ENCODE measurements around the gene SMO.

The SMO gene

DNA sequence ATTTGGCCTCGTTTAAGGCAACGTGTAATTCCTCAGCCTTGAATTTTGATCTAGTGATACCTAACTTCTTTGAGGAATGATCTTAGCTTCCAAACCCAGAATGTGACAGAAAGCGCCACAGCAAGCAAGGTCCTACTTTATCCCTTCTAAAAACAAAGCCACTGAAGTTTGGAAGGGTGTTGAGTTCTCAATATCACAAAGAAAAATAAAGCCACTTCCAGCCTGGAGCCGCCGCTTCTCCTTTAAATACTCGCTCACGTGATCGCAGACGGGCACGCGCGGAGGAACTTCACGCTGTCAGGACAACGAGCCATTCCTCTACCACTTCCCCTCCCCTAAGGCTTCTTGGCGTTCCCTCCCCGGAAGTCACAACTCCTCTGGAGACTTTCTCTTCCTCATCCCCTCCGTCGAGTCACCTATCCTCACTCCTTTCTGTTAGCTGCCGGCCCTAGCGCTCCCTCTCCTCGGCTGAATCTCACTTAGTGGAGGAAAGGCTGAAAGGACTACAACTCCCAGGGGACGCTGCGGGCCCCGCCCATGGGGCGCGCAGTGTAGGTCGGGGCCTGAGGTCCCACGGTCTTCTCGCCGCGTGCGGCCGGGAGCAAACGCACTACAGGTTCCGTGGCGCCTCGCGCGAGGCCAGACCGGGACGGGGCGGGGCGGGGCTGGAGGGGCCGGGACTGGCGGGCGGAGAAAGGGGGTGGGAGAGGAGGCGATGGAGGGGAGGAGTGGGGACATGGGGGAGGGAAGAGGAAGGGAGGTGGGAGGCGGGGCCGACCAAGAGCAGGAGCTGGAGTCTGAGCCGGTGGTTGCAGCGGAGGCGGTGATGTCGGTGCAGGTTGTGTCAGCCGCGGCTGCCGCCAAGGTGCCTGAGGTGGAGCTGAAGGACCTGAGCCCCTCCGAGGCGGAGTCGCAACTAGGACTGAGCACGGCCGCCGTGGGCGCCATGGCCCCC, 36.1 kb downstream of the SMO start, which contains the start of gene AHCYL2:
Gene AHCYL2 (plus strand): TSS at position 780 of the 955 bp plus-strand sequence.
- H3K27me3 ChIP-seq (ENCODE audit: insufficient read depth, low read length), result peaks cover 5% of the 10 kb centered on the region; the same call in 1 of the 2 replicates

DNA sequence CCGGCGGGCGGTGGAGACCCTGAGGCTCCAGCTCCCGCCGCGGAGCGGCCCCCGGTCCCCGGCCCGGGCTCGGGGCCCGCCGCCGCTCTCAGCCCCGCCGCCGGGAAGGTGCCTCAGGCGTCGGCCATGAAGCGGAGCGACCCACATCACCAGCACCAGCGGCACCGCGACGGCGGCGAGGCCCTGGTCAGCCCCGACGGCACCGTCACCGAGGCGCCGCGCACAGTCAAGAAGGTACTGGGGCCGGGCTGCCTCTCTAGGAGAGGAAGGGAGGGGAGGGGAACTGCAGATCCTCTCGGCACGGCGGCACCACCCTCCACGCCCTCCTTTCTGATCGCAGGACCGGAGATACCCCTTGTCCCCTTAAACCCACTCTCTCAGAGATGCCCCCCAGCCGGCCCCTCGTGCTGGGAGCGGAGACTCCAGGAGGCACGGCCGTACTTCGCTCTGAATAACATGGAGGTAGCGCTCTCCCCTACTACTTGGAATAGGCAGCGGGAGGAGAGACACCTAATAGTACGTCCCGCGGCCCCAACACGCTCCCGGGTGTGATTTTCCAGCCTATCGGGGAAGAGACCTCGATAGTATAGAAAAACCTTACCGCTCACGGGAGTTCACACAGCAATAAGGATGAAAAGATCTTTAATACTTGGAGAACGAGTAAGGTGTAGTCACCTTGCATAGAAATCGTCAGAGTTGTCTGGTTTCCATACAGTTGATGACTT, 36.9 kb downstream of the SMO start:
- H3K27ac ChIP-seq (ENCODE audit: low read depth, low read length), result peak overlapping the region; percentile 87; the same call in 1 of the 2 replicates
- H3K9ac ChIP-seq (ENCODE audit: low read depth, low read length), result peak overlapping the region; percentile 77
- H3K4me1 ChIP-seq (ENCODE audit: insufficient read depth, low read length), result peaks cover 18% of the 10 kb centered on the region
- peaks cover 5% of the 10 kb centered on the region; the same call in 1 of the 2 replicates for H3K27me3 ChIP-seq (ENCODE audit: insufficient read depth, low read length)
- H3K4me3 ChIP-seq (ENCODE audit: low read length), result peak overlapping the region; percentile 79
- under 1% methylated on average over 60 of the region's 60 CpGs for WGBS
- H3K36me3 ChIP-seq (ENCODE audit: insufficient read depth, low read length), result no peaks in the 10 kb centered on the region
- no peaks in the 10 kb centered on the region for H3K9me3 ChIP-seq (ENCODE audit: insufficient read depth, low read depth, low read length)

More for the DNA sequence above, 36.1 kb downstream of the SMO start, which contains the start of gene AHCYL2:
- Histone ChIP-seq H3K36me3 (ENCODE audit: insufficient read depth, low read length) (no peaks in the 10 kb centered on the region), H3K4me1 (ENCODE audit: insufficient read depth, low read length) (peaks cover 18% of the 10 kb centered on the region), H3K9me3 (ENCODE audit: insufficient read depth, low read depth, low read length) (no peaks in the 10 kb centered on the region), H3K4me3 (ENCODE audit: low read length) (peak within 1 kb of the TSS; percentile 79), H3K27ac (ENCODE audit: low read depth, low read length) (peak within 1 kb of the TSS; percentile 87; the same call in 1 of the 2 replicates), H3K9ac (ENCODE audit: low read depth, low read length) (peak within 1 kb of the TSS; percentile 77)
- 1% methylated on average over 63 of the region's 63 CpGs for WGBS

DNA sequence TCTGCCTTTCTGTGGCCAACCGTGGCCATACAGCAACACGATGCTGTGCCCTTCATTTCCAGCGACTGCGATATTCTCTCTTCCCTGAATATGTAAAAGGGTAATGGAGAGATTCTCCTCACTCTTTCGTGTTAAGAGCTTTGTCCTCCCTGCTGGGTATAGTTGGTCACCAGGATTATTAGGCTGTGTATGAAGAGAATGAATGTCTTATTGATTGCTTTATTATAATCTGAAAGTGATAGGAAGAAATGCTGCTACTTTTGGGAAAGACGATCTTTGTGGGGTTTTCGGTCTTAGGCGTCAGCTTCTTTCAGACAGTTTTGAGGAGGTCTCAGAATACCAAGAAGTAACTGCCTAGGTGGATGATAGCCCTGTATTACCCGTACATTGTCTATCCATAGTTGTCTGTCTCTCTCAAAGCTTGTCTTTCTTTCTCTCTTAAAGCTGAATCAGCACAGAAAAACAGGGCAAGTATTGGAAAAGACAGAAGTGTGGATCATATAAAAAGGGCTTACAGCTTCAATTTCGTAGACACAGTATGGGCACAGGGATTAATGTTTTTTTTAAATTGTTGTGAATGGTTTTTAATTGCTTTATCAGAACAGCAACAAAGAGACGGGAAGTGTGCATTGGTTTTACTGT, 37.6 kb downstream of the SMO start:
- 22% methylated on average over 11 of the region's 11 CpGs for WGBS
- H3K9ac ChIP-seq (ENCODE audit: low read depth, low read length), result peak overlapping the region; percentile 77; the same call in 1 of the 2 replicates
- peaks cover 5% of the 10 kb centered on the region; the same call in 1 of the 2 replicates for H3K27me3 ChIP-seq (ENCODE audit: insufficient read depth, low read length)
- H3K4me1 ChIP-seq (ENCODE audit: insufficient read depth, low read length), result peaks cover 18% of the 10 kb centered on the region
- H3K36me3 ChIP-seq (ENCODE audit: insufficient read depth, low read length), result no peaks in the 10 kb centered on the region
- no peaks in the 10 kb centered on the region for H3K9me3 ChIP-seq (ENCODE audit: insufficient read depth, low read depth, low read length)
- H3K4me3 ChIP-seq (ENCODE audit: low read length), result peak overlapping the region; percentile 79
- H3K27ac ChIP-seq (ENCODE audit: low read depth, low read length), result no peak overlapping the region

DNA sequence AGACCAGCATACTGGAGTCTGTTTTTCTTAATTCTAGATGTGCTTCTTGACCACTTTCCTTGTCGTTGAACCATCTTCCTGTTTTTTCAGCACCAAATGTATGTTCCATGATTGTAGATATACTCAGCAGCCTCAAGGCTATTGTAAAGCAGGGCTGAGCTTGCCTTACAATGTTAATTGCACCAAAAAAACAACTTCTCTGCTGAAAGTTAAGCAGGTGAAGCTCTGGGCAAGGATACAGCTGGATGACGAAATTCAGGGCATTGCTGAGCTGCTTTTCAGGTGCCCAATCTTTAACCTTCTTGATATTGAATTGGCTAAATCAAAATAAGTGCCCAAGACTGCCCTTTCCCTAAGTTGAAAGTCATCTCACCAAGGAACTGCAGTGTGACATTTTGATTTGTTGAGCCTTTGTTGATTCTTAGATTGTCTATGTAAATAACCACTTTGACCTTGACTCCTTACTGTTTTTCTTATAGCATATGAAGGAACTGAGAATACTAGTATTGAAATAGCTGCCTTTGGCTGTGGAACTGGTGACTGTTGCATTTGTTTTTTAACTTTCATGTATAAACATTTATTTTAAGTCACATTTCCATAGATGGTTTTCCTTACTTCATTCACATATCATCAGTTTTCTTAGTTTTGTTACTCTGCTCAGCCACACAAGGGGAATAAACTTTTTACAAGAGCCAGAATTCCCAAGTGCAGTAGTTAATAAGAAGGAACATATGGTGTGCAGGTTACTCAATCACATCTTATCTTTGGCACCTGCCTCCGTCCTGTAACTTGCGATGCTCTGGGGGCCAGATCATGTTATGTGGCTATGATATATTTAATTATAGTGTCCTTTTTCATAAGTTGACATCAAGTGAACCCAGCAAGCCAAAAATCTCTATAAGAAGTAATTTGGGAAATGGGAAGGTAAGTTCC, 39.5 kb downstream of the SMO start:
- H3K27me3 ChIP-seq (ENCODE audit: insufficient read depth, low read length), result peaks cover 5% of the 10 kb centered on the region; the same call in 1 of the 2 replicates
- H3K36me3 ChIP-seq (ENCODE audit: insufficient read depth, low read length), result no peaks in the 10 kb centered on the region
- WGBS, result 92% methylated on average over 3 of the region's 4 CpGs
- H3K9ac ChIP-seq (ENCODE audit: low read depth, low read length), result no peak overlapping the region
- H3K9me3 ChIP-seq (ENCODE audit: insufficient read depth, low read depth, low read length), result no peaks in the 10 kb centered on the region
- peaks cover 18% of the 10 kb centered on the region for H3K4me1 ChIP-seq (ENCODE audit: insufficient read depth, low read length)
- no peak overlapping the region for H3K27ac ChIP-seq (ENCODE audit: low read depth, low read length)
- H3K4me3 ChIP-seq (ENCODE audit: low read length), result no peak overlapping the region

DNA sequence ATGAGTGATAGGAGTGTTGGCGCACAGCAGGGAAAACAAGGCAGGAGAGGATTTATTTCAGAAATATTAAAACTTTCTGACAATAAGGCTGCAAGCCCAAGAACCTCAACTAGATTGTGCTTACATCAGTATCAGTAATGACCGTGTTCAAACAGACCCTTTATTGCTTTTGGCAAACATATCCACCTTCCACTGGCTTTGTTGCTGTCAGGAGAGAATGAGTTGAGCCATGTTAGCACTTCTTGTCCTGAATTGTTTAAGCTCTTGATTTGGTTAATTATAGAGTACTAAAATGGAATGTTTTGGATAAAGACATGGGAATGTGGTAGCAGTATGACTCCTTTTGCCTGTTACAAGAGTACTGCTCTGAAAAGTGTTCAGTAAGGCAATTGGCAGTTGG, 40.2 kb downstream of the SMO start:
- no peak overlapping the region for H3K27ac ChIP-seq (ENCODE audit: low read depth, low read length)
- peaks cover 18% of the 10 kb centered on the region for H3K4me1 ChIP-seq (ENCODE audit: insufficient read depth, low read length)
- WGBS, result 93% methylated on average over 2 of the region's 2 CpGs

DNA sequence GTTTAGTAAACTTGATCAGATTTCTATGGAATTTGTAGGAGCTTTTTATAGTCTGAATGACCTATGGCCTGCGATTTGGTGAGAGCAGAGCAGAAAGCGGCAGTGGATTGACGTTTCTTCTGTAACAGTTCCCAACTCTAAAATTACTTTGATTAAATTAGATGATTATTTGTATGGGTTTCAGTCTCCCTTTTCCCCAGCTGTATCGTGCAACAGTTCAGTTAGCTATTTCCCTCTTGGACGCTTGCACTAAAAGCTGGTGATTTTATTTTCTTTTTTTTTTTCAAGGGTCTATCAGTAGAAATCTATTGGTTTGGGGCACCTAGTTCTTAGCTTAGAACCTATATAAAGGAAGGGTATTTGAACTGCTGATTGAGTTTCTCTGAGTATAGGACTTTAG, 43.2 kb downstream of the SMO start:
- Histone ChIP-seq H3K4me1 (ENCODE audit: insufficient read depth, low read length) (peaks cover 9% of the 10 kb centered on the region), H3K9ac (ENCODE audit: low read depth, low read length) (no peak overlapping the region), H3K27ac (ENCODE audit: low read depth, low read length) (no peak overlapping the region), H3K9me3 (ENCODE audit: insufficient read depth, low read depth, low read length) (no peaks in the 10 kb centered on the region), H3K27me3 (ENCODE audit: insufficient read depth, low read length) (no peaks in the 10 kb centered on the region), H3K4me3 (ENCODE audit: low read length) (no peak overlapping the region), H3K36me3 (ENCODE audit: insufficient read depth, low read length) (no peaks in the 10 kb centered on the region)
- 90% methylated on average over 3 of the region's 5 CpGs for WGBS

More for the DNA sequence above, 40.2 kb downstream of the SMO start:
- Histone ChIP-seq H3K4me3 (ENCODE audit: low read length) (no peak overlapping the region), H3K9me3 (ENCODE audit: insufficient read depth, low read depth, low read length) (no peaks in the 10 kb centered on the region), H3K9ac (ENCODE audit: low read depth, low read length) (no peak overlapping the region), H3K36me3 (ENCODE audit: insufficient read depth, low read length) (no peaks in the 10 kb centered on the region), H3K27me3 (ENCODE audit: insufficient read depth, low read length) (peaks cover 5% of the 10 kb centered on the region; the same call in 1 of the 2 replicates)

DNA sequence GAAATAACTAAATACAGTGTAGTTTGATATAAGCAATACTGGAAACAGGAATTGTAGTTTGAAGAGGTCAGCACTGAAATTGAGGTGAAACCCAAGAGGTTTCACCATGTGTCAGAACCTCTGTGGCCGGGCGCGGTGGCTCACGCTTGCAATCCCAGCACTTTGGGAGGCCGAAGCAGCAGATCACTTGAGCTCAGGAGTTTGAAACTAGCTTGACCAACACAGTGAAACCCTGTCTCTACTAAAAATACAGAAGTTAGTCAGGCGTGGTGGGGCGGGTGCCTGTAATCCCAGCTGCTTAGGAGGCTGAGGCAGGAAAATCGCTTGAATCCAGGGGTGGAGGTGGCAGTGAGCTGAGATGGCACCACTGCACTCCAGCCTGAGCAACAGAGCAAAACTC, 50.1 kb downstream of the SMO start:
- Histone ChIP-seq H3K9me3 (ENCODE audit: insufficient read depth, low read depth, low read length) (no peaks in the 10 kb centered on the region), H3K27ac (ENCODE audit: low read depth, low read length) (no peak overlapping the region), H3K36me3 (ENCODE audit: insufficient read depth, low read length) (no peaks in the 10 kb centered on the region), H3K9ac (ENCODE audit: low read depth, low read length) (no peak overlapping the region), H3K4me1 (ENCODE audit: insufficient read depth, low read length) (peaks cover 5% of the 10 kb centered on the region; the same call in 1 of the 2 replicates), H3K27me3 (ENCODE audit: insufficient read depth, low read length) (no peaks in the 10 kb centered on the region), H3K4me3 (ENCODE audit: low read length) (no peak overlapping the region)
- WGBS, result 91% methylated on average over 8 of the region's 8 CpGs

DNA sequence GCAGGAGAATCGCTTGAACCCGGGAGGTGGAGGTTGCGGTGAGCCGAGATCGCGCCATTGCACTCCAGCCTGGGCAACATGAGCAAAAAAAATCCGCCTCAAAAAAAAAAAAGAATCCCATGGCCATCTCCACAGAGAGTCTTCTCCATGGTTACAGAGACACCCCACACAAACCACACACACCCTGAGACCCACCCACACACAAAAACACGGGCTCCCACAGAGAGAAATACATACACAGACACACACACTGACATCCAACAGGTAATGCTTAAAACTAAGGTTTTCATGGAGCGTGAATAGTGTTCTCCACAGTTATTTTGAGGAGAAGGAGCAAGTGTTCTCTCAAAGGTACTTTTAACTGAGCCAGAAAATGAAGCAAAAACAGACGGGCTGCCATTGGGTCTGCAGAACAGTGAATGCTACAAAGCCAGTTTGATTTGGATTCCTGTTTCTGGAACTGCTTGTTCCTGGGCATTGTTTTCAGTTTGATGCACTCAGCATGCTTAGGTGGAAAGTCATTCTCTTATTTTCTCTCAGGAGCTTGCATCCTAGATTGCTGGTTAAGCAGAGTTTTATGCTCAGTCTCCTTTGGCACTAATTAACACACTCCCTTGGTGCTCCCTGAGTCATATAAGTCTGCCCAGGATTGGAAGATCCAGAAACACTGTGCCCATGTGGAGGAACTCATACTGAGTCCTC, 51.8 kb downstream of the SMO start:
- 95% methylated on average over 10 of the region's 10 CpGs for WGBS
- Histone ChIP-seq H3K4me1 (ENCODE audit: insufficient read depth, low read length) (peaks cover 5% of the 10 kb centered on the region; the same call in 1 of the 2 replicates), H3K9ac (ENCODE audit: low read depth, low read length) (no peak overlapping the region), H3K27me3 (ENCODE audit: insufficient read depth, low read length) (no peaks in the 10 kb centered on the region), H3K4me3 (ENCODE audit: low read length) (no peak overlapping the region), H3K9me3 (ENCODE audit: insufficient read depth, low read depth, low read length) (no peaks in the 10 kb centered on the region), H3K27ac (ENCODE audit: low read depth, low read length) (no peak overlapping the region), H3K36me3 (ENCODE audit: insufficient read depth, low read length) (no peaks in the 10 kb centered on the region)

DNA sequence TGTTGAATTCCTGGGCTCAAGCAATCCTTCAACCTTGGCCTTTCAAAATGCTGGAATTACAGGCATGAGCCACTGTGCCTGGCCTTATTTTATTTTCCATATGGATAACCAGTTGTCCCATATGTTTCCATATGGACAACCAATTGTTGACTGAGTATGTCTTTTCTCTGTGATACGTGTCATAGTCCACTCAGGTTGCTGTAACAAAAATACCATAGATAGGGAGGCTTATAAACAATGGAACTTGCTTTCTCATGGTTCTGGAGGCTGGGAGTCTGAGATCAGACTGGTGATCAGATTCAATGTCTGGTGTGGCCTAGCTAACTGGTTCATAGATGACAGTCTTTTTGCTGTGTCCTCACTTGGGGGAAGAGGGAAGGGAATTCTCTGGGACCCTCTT, 55.8 kb downstream of the SMO start:
- 100% methylated on average over 1 of the region's 1 CpG for WGBS
- Histone ChIP-seq H3K9me3 (ENCODE audit: insufficient read depth, low read depth, low read length) (peaks cover 5% of the 10 kb centered on the region; the same call in 1 of the 2 replicates), H3K4me3 (ENCODE audit: low read length) (no peak overlapping the region), H3K4me1 (ENCODE audit: insufficient read depth, low read length) (peaks cover 5% of the 10 kb centered on the region), H3K36me3 (ENCODE audit: insufficient read depth, low read length) (no peaks in the 10 kb centered on the region), H3K27me3 (ENCODE audit: insufficient read depth, low read length) (no peaks in the 10 kb centered on the region), H3K27ac (ENCODE audit: low read depth, low read length) (no peak overlapping the region), H3K9ac (ENCODE audit: low read depth, low read length) (no peak overlapping the region)
